GM21381 (cell line): ENCODE data around the gene AAK1.
"Not testable (repeated sequence)": the region's sequence is repeated elsewhere in the genome, so short reads cannot be mapped to it uniquely, and the experiment has no call there.

Experiments used
- ATAC-seq: cut with Tn5 transposase; IDR thresholded peaks from one replicate; pipeline ENCODE4 v1.9.1; 2021; ENCODE audit warnings: mild to moderate bottlenecking, moderate library complexity; ENCODE audit not compliant: unreplicated experiment

AAK1 gene

DNA sequence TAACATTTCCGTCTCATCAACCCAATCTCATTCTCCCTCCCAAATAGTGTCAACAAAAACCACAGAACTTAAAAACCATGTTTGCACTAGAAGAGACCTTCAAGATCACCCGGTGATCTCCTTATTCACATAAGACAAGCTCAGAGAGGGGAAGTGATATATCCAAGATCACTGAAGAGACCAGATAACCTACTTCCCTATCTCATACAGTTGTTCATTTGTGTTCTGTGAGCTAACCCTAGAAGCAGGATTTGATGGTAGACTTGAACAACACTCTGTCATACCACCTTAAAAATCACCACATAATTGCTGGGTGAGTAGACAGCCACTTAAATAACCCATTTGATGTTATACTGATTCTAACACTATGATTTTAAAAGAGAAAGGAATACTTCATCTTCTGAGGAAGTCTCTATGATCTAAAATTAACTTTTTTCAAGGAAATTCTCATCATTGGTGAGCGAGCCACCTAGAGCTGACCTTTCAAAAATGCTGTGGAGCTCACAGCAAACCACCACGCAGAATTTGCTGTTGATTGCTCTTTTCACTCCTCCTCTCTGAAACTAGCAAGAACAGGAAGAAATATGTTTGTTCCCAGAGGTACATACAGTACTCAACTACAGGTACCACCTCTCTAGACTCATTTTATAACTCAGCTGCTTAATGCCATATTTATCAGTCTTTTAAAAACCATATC lies 15.1 kb downstream of the AAK1 start:
- no peak for ATAC-seq

GRCh38 chr2:69625078-69625795 lies 18.3 kb downstream of the AAK1 start:
- no peak for ATAC-seq

GRCh38 chr2:69624611-69625010 lies 18.9 kb downstream of the AAK1 start:
- ATAC-seq, result no peak

- ATAC-seq, result no peak
These were observed 19.4 kb downstream of the AAK1 start for GRCh38 chr2:69624131-69624530.

GRCh38 chr2:69623236-69623635 lies 20.3 kb downstream of the AAK1 start:
- ATAC-seq, result no peak

DNA sequence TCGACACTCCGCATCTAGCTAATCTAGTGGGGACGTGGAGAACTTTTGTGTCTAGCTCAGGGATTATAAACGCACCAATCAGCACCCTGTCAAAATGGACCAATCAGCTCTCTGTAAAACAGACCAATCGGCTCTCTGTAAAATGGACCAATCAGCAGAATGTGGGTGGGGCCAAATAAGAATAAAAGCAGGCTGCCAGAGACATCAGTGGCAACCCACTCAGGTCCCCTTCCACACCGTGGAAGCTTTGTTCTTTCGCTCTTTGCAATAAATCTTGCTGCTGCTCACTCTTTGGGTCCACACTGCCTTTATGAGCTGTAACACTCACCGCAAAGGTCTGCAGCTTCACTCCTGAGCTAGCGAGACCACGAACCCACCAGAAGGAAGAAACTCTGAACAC lies 20.7 kb downstream of the AAK1 start:
- ATAC-seq, result not testable (repeated sequence)

DNA sequence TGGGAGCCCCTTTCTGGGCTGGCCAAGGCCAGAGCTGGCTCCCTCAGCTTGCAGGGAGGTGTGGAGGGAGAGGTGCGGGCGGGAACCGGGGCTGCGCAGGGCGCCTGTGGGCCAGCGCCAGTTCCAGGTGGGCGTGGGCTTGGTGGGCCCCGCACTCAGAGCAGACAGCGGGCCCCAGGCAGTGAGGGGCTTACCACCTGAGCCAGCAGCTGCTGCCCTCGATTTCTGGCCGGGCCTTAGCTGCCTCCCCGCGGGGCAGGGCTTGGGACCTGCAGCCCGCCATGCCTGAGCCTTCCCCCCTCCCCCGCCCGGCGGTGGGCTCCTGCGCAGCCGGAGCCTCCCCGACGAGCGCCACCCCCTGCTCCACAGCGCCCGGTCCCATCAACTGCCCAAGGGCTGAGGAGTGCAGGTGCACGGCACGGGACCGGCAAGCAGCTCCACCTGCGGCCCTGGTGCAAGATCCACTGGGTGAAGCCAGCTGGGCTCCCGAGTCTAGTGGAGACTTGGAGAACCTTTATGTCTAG lies 21.5 kb downstream of the AAK1 start:
- ATAC-seq, result not testable (repeated sequence)

DNA sequence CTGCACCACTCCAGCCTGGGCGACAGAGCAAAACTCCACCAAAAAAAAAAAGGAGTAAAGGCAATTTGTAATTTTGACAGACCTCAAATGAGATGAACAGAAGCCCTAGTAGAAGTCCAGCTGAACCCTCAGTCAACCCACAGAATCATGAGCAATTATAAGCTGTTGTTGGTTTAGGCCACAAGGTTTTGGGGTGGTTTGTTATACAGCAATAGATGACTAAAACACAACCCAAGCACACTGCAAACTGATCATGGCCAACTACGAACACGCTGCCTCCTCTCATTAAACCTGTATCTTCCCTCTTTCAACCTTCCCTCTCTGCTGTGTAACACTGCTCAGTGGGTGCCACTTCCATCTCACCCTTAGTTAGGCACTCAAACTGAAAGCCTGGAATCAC lies 22.1 kb downstream of the AAK1 start:
- ATAC-seq, result no peak

DNA sequence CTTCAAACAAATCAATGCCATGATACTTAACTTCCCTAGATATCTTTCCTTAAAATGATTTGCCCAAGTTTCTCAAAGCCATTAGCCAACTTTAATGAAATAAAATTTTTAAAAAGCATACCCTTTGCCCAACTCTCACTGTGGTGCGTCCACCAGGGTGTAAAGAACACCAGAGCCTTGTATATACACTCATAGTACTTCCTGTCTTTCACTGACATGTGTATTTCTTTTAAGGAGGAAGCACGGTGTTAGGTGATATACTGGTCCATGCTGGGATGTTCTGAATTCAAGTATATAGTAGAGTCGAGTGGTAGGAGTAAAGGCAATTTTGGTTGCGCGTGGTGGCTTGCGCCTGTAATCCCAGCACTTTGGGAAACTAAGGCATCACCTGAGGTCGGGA lies 22.7 kb downstream of the AAK1 start:
- no peak for ATAC-seq

GRCh38 chr2:69619725-69620124 lies 23.8 kb downstream of the AAK1 start:
- ATAC-seq, result no peak

GRCh38 chr2:69618362-69618761 lies 25.2 kb downstream of the AAK1 start:
- no peak for ATAC-seq

DNA sequence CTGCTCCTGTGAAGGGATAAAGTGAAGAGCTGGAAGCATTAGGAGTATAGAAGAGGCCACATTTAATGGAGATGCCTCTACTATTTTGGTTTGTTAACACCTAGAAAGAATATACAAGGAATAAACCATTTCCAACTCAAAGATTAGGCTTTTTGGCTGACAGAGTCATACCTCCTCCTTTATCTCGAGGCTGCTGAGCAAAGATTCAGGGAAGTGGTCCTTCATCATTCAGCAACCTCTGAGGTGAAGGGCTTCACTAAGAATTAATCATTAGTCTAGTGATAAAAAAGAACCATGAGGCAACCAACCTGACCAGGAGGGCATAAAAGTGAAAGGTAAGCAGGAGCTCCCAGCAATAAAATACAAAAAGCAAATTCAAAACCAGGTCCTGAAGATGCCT lies 25.8 kb downstream of the AAK1 start:
- ATAC-seq, result no peak

GRCh38 chr2:69616755-69617154 lies 26.8 kb downstream of the AAK1 start:
- peak; percentile 42 for ATAC-seq

DNA sequence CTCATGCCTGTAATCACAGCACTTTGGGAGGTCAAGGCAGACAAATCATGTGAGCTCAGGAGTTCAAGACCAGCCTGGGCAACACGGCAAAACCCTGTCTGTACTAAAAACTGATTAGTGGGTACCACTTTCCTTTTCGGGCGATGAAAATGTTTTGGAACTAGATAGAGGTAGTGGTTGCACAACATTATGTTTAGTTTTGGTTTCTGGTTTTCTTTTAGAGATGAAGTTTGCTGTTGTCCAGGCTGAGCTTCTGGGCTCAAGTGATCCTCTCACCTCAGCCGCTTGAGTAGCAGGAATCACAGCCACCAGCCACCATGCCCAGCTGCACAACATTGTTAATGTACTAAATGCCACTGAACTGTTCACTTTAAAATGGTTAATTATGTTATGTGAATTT lies 27.6 kb downstream of the AAK1 start:
- peak; percentile 49 for ATAC-seq

DNA sequence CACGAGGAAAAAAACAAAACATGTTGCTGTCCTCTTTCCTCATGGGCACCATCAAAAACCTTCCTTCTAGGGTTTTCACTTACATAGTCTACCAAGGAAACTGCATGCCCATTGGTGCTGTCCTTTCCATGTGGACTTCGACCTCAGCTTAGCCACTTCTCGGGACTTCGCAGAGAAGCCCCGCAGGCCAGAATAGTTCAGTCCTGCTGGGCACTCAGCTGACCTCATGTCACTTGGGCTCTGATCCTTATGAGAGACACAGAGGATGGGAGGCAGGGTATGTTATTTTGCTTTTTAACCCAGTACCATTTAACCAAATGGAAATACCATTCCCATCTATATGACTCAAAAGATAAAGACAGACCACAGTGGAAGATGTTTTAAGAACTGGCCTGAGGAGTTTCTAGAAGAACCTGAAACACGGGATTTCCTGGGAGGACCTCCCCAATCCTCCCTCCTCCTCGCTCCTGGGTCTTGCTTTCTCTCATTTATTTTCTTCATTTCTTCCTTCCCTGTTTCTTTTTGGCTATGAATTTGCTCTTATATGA lies 28.4 kb downstream of the AAK1 start:
- ATAC-seq, result no peak

DNA sequence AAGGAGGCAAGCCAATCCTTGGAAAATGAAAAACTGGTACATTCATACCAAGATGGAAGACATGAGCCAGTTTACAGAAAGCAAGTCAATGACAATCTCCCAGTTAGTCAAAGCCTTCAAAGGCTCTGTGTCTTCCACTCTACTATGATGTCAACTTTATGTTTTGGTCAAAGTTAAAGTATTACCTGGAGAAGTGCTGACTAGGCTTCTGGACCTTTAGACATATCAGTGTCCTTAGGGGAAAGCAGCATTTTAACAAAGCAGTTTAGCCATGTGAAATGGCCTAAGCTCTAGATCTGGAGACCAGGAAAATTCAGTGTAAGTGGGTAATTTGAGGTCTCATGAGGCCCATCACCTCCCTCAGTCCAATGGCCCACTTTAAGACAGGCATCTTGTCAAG lies 30.8 kb downstream of the AAK1 start:
- ATAC-seq, result no peak

DNA sequence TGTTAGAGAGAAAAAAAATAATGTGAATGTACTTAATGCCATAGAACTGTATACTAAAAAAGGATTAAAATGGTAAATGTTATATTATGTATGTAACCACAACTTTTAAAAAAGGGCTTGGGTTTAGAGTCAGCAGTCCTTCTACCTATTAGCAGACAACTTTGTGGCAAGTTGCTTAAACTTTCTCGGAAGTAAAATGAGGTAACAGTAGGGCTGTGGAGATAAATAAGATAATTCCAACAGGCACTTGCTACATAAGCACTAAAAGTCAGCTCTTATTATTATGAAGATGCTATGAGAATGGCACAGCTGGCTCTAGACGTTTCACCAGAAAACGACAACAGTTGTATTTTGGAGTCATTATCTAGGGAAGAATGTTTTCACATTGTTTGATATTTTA lies 31.3 kb downstream of the AAK1 start:
- no peak for ATAC-seq

DNA sequence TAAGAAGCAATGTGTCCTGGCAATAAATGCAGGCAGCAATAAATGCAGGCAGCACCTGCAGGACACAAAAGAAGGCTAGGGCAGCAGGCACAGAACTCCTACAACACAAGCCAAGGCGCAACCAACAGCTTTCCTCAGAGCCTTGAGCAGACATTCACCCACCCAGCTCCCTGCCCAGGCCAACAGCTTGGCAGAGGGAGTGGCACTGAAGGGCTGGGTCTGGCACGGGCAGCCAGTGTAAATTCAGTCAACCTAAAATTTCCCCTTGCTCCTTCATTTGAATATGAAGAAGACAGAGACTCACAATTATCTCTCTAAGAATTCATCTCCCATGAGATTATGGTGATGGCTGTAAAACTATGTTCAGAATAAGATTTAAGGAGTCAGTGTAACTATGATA lies 35.4 kb downstream of the AAK1 start:
- ATAC-seq, result no peak

GRCh38 chr2:69606771-69607170 lies 36.8 kb downstream of the AAK1 start:
- ATAC-seq, result not testable (repeated sequence)

GRCh38 chr2:69605284-69605683 lies 38.3 kb downstream of the AAK1 start:
- no peak for ATAC-seq

- no peak for ATAC-seq
These were observed 38.7 kb downstream of the AAK1 start for GRCh38 chr2:69604836-69605235.

DNA sequence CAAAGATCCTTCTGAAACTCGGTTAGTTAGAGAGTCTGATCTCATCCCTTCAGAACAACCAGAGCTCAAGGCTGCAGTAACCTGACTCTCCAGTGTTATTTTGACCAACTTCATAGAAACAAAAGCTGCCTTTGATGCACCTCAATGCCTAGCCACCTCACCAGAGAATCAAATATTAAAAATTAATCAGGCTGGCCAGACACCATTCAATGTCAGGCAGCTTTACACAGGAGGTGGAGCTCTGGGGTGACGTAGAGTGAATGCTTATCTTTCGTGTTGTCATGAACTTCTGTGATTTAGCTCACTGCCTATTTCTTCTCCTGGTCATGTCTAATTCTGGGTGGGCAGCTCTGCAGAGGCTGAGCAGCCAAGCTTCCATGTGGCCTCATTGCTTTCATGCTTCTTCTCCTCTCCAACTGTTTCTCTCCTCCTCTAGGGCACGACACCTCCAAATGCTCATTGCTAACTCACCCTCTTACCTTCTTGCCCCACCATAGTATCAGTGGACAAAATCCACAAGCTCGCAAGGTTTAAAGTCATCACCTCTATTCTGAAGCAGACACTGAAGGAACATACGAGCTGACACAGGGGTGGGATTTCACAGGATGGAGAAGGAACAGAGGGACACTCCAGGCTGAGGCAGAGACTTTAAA lies 39.4 kb downstream of the AAK1 start:
- ATAC-seq, result no peak
